ENCODE measurements around the gene PSMA6. TPM values are rescaled to one million over a fixed set of nuclear protein-coding genes. Genes with fewer than 3 reads are reported as not detected.

Gene PSMA6
- total and polyA plus RNA-seq, 2 of the 8 experiments (the other 6 are each of a cell fraction or from before 2014, with no cell fraction given) = 180 to 238 TPM

DNA sequence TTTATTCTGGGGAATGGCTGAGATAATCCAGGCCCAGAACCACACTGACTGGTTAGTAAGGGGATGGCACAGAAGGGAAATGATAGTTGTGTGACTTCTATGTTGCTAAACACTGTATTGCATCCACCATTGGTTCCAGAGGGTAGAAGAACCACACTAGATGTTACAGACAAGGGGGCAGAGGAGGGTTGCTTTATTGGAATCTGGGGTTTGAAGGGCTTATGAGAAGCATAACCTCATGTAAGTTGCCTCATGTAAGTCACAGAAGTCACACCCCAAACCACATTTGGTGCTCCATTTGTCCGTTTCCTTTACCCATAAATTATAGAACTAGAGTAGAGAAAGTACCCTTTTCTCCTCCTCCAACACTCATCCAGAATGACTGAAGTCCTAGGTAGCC is 5.5 kb upstream of the PSMA6 start:
- no peak for FAIRE-seq
- ChIA-PET CTCF (ENCODE audit: partially characterized antibody) (interaction anchor here (0.8 to 1.3 kb wide), 6 partner anchors 8 to 126 kb away, joined by 3 to 6 read pairs (median 4); no protein-coding TSS in a partner anchor), POLR2A (ENCODE audit: partially characterized antibody) (interaction anchor here (0.9 to 1.0 kb wide), 3 partner anchors 10 to 118 kb away, joined by 3 to 4 read pairs (median 3); partner anchors contain the start of gene NFKBIA)
- DNase-seq (ENCODE audit: low read depth in 1 of 2, low spot score in 2 of 2) = no peak
- Histone ChIP-seq H3K4ac (replicated peaks; ENCODE audit: insufficient read length, low read depth, low read length) (no peak overlapping the region), H3K9me3 (ENCODE audit: insufficient read depth in 2 of 2, low read depth in 1 of 2, low read length in 1 of 2) (no peaks in the 10 kb centered on the region), H3K79me1 (ENCODE audit: low read depth, low read length) (no peaks in the 10 kb centered on the region), H3K4me1 (replicated peaks in 1 of 4; ENCODE audit: control insufficient read depth in 3 of 4, insufficient read depth in 4 of 4, low read length in 3 of 4) (no peaks in the 10 kb centered on the region), H3K4me2 (ENCODE audit: insufficient read depth in 1 of 2, low read depth in 2 of 2, low read length in 2 of 2) (no peak overlapping the region), H3K23me2 (ENCODE audit: low read depth, low read length) (no peaks in the 10 kb centered on the region), H4K8ac (ENCODE audit: extremely low read depth, insufficient read depth, low read length) (no peak overlapping the region), H2AK5ac (ENCODE audit: low read depth, low read length) (no peak overlapping the region), H2BK20ac (ENCODE audit: low read length) (no peak overlapping the region), H2AFZ (ENCODE audit: low read length) (no peak overlapping the region), H2BK15ac (ENCODE audit: low read length) (no peak overlapping the region), H3K79me2 (ENCODE audit: control insufficient read depth in 1 of 2, insufficient read depth in 2 of 2, low read length in 2 of 2) (no peaks in the 10 kb centered on the region), H3K23ac (ENCODE audit: insufficient read length) (no peak overlapping the region), H3K9ac (replicated peaks in 1 of 4; ENCODE audit: extremely low read depth in 1 of 4, low read depth in 3 of 4, low read length in 3 of 4) (no peak overlapping the region), H4K20me1 (replicated peaks in 1 of 2; ENCODE audit: control insufficient read depth in 1 of 2, insufficient read depth in 2 of 2, low read length in 2 of 2) (no peaks in the 10 kb centered on the region), H3K27ac (ENCODE audit: low read depth, low read length) (no peak overlapping the region), H3K36me3 (ENCODE audit: control insufficient read depth in 2 of 4, insufficient read depth in 4 of 4, low read length in 3 of 4) (no peaks in the 10 kb centered on the region), H4K5ac (ENCODE audit: insufficient read length, low read depth, low read length) (no peak overlapping the region), H3K4me3 (ENCODE audit: extremely low read depth in 1 of 4, insufficient read depth in 2 of 4, low read depth in 3 of 4, low read length in 4 of 4) (no peak overlapping the region), H2BK120ac (replicated peaks; ENCODE audit: low read depth, low read length) (no peak overlapping the region), H3K18ac (ENCODE audit: extremely low read depth, low read length) (no peak overlapping the region), H2BK12ac (ENCODE audit: low read depth, low read length) (no peak overlapping the region), H3K14ac (ENCODE audit: insufficient read length) (no peak overlapping the region), H2BK5ac (ENCODE audit: low read depth, low read length) (no peak overlapping the region), H3K27me3 (replicated peaks in 1 of 4; ENCODE audit: control insufficient read depth in 3 of 4, extremely low read depth in 1 of 4, insufficient read depth in 3 of 4, low read length in 3 of 4) (no peaks in the 10 kb centered on the region), H4K91ac (replicated peaks; ENCODE audit: insufficient read length, low read length) (no peak overlapping the region), H3K56ac (replicated peaks; ENCODE audit: insufficient read length, low read depth, low read length) (no peak overlapping the region)
- 78% methylated on average over 1 of the region's 1 CpG; no CpG with 5 or more reads in 1 of the 2 experiments for WGBS, 2 experiments (ENCODE audit: extremely low coverage in 1 of 2, insufficient coverage in 1 of 2, insufficient read length in 1 of 2, insufficient replicate concordance in 2 of 2, low coverage in 1 of 2, low lambda C conversion rate in 2 of 2, missing lambda C conversion rate in 1 of 2)
- TF ChIP-seq SP1 (IDR thresholded peaks at IDR 0.05; ENCODE audit: low read depth, low read length) (no peak), CTBP2 (IDR thresholded peaks at IDR 0.05; ENCODE audit: borderline replicate concordance, insufficient read depth, insufficient read length, low read length) (no peak)
